B cell (primary cell): ENCODE data around the gene GCNT3. TPM values are rescaled to one million over a fixed set of nuclear protein-coding genes. Genes with fewer than 3 reads are reported as not detected.

ENCODE experiments used
- ATAC-seq: fragments of 200-7000 bp; cut with Tn5 transposase; one replicate; pipeline ENCODE4 v1.10.0; 2021; ENCODE audit warnings: low read depth, mild to moderate bottlenecking, moderate number of reproducible peaks, moderate library complexity
- CTCF ChIA-PET: fragments of 350-600 bp; sonication (Branson Sonifier 250); formaldehyde crosslinking; loops from one replicate; lab custom pipeline; 2021; ENCODE audit warnings: antibody characterized with exemption, inconsistent platforms; lab: Charles Lee
- POLR2A ChIA-PET: fragments of 350-600 bp; sonication (Branson Sonifier 250); formaldehyde crosslinking; loops from one replicate; lab custom pipeline; 2021; ENCODE audit warnings: antibody characterized with exemption; lab: Charles Lee
- DNase-seq: peaks from one replicate; pipeline ENCODE4 v3.0.0; 2013
- H2AFZ ChIP-seq: 2 replicates; pipeline ENCODE4 v1.6.1; 2012; ENCODE audit warnings: mild to moderate bottlenecking, low read depth, low read length; ENCODE audit not compliant: insufficient read depth, poor library complexity, severe bottlenecking
- H3K27ac ChIP-seq, 2 donors: 1 replicate in 1 of 2; 2 replicates in 1 of 2; pipeline ENCODE4 v1.5.1; 2012 to 2013; ENCODE audit warnings: low read length in 2 of 2, mild to moderate bottlenecking in 2 of 2, moderate library complexity in 1 of 2
- H3K27me3 ChIP-seq, 4 experiments: fragments of 200-600 bp in 1 of 4; sonication (generic) in 1 of 4; replicated peaks in 1 of 4; 1 replicate in 2 of 4; 2 replicates in 2 of 4; pipeline versions ENCODE4 v1.6.1 to v1.7.0; 2013 to 2016; ENCODE audit warnings: low read length in 3 of 4, mild to moderate bottlenecking in 2 of 4, mixed read lengths in 1 of 4, moderate library complexity in 1 of 4; ENCODE audit not compliant: insufficient read depth in 4 of 4, control insufficient read depth in 3 of 4; ENCODE audit errors: control extremely low read depth in 1 of 4
- H3K36me3 ChIP-seq, 2 experiments: replicated peaks in 1 of 2; 1 replicate in 1 of 2; 2 replicates in 1 of 2; pipeline versions ENCODE4 v1.6.1 to v1.7.1; 2013; ENCODE audit warnings: low read length in 1 of 2; ENCODE audit not compliant: insufficient read depth in 2 of 2, control insufficient read depth in 1 of 2; ENCODE audit errors: control extremely low read depth in 1 of 2, extremely low read depth in 1 of 2
- H3K4me1 ChIP-seq, 2 donors: fragments of 200-600 bp in 1 of 2; sonication (generic) in 1 of 2; 1 replicate in 1 of 2; 2 replicates in 1 of 2; pipeline versions ENCODE4 v1.5.1 to v1.6.1; 2013 to 2017; ENCODE audit warnings: low read length in 2 of 2; ENCODE audit not compliant: control insufficient read depth in 2 of 2, insufficient read depth in 2 of 2
- H3K4me2 ChIP-seq: replicated peaks from 2 replicates; pipeline ENCODE3; 2012; ENCODE audit warnings: mild to moderate bottlenecking, low read depth, low read length; ENCODE audit not compliant: poor library complexity, severe bottlenecking
- H3K4me3 ChIP-seq, 5 experiments: fragments of 200-600 bp in 1 of 5; sonication (generic) in 1 of 5; 1 replicate in 3 of 5; 2 replicates in 2 of 5; pipeline versions ENCODE4 v1.5.1 to v1.7.0; 2011 to 2016; ENCODE audit warnings: low read length in 4 of 5, mild to moderate bottlenecking in 4 of 5, low read depth in 2 of 5, control low read depth in 1 of 5, moderate library complexity in 1 of 5; ENCODE audit not compliant: insufficient read depth in 1 of 5; ENCODE audit errors: control extremely low read depth in 1 of 5, extremely low read depth in 1 of 5
- H3K79me2 ChIP-seq: fragments of 200-600 bp; sonication (generic); one replicate; pipeline ENCODE4 v1.6.0; 2016; ENCODE audit warnings: low read length; ENCODE audit not compliant: control insufficient read depth, insufficient read depth
- H3K9ac ChIP-seq: fragments of 200-600 bp; sonication (generic); 2 replicates; pipeline ENCODE4 v1.6.1; 2017; ENCODE audit warnings: mild to moderate bottlenecking, low read length, moderate library complexity
- H3K9me3 ChIP-seq, 3 donors: one replicate each; pipeline versions ENCODE4 v1.6.1 to v1.7.1; 2013; ENCODE audit warnings: low read length in 2 of 3; ENCODE audit not compliant: control insufficient read depth in 2 of 3, insufficient read depth in 1 of 3; ENCODE audit errors: control extremely low read depth in 1 of 3
- H4K20me1 ChIP-seq: 2 replicates; pipeline ENCODE4 v1.6.0; 2012; ENCODE audit warnings: mild to moderate bottlenecking, low read length; ENCODE audit not compliant: insufficient read depth, control insufficient read depth, poor library complexity, severe bottlenecking
- H3K27ac Mint-ChIP-seq: one replicate; pipeline ENCODE4 v1.8.0; 2021; ENCODE audit warnings: mixed read lengths
- H3K27me3 Mint-ChIP-seq: one replicate; pipeline ENCODE4 v1.8.0; 2021; ENCODE audit warnings: mixed read lengths
- H3K4me1 Mint-ChIP-seq: one replicate; pipeline ENCODE4 v1.8.0; 2021; ENCODE audit warnings: mixed read lengths
- H3K4me3 Mint-ChIP-seq: one replicate; pipeline ENCODE4 v1.8.0; 2021; ENCODE audit warnings: mixed read lengths
- H3K9me3 Mint-ChIP-seq: one replicate; pipeline ENCODE4 v1.8.0; 2022; ENCODE audit warnings: mixed read lengths; ENCODE audit not compliant: insufficient read depth
- EZH2 ChIP-seq: IDR thresholded peaks from 2 replicates; pipeline ENCODE4 v1.6.1; 2012; ENCODE audit warnings: borderline replicate concordance, low read depth, mild to moderate bottlenecking, moderate library complexity, low read length; ENCODE audit not compliant: insufficient read depth, poor library complexity, severe bottlenecking
- WGBS: methylation state at CpG from one replicate; pipeline ENCODE4 v1.1.5; 2013; ENCODE audit warnings: missing lambda C conversion rate; ENCODE audit not compliant: insufficient coverage; 5-methylcytosine and 5-hydroxymethylcytosine counted together
- intact Hi-C: fragments of 100-400 bp; cut with micrococcal nuclease; formaldehyde crosslinking; loops from one replicate; pipeline ENCODE4 v1.10.0; 2022
- polyA plus RNA-seq: library from polyadenylated mRNA; depleted of rRNA; stranded (reverse); fragments of >200 nt; gene quantifications from 2 replicates; pipeline ENCODE4 v1.2.3, GENCODE V29; 2012
- total RNA-seq, 2 donors: library from RNA; stranded (reverse); fragments of 120-200 nt in 1 of 2; gene quantifications; 1 replicate in 1 of 2; 2 replicates in 1 of 2; pipeline versions ENCODE4 v1.2.3 to v1.2.4, GENCODE V29; 2013 to 2022
- TF ChIP-seq, protein P1 (sequence below): fragments of 200-600 bp; IDR thresholded peaks from one replicate; pipeline ENCODE4 v1.8.0; 2022; ENCODE audit warnings: antibody characterized with exemption, mild to moderate bottlenecking

Gene GCNT3
- total and polyA plus RNA-seq, 2 donors (not counting 1 experiment from before 2014, with no cell fraction given) = not detected

DNA sequence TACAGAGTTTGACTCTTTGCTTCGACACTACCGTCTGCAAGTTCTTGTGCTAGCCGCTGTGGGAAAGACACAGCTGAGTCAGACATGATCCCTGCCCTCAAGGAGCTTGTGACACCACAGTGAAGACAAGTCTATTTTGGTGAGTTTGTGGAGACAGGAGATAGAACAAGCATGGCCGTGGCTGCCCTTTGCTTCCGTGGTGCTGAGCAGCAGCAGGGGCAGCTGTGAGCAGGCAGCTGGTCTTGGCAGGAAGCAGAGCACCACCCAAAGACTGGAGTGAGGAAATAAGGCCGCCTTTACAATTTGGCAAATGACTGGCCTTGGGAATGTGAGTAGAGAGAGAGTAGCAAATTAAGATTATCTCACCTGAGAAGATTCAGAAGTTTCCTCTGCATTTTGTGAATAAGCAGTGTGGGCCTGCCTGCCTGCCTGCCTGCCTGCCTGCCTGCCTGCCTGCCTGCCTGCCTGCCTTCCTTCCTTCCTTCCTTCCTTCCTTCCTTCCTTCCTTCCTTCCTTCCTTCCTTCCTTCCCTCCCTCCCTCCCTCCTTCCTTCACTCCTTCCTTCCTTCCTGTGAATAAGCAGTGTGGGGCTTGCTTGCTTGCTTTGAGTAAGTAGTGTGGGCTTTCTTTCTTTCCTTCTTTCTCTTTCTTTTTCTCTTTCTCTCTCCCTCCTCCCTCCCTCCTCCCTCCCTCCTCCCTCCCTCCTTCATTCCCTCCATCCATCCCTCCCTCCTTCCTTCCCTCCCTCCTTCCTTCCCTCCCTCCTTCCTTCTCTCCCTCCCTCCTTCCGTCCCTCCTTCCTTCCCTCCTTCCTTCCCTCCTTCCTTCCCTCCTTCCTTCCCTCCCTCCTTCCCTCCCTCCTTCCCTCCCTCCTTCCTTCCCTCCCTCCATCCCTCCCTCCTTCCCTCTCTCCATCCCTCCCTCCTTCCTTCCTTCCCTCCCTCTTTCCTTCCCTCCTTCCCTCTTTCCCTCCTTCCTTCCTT lies 1.6 kb upstream of the GCNT3 start:
- Histone ChIP-seq H3K27me3 (peaks cover 0 to 5% (median 2%) of the 10 kb centered on the region in 4 experiments), H3K27ac (no peak overlapping the region), H3K4me2 (no peak overlapping the region), H3K36me3 (no peaks in the 10 kb centered on the region), H3K79me2 (no peaks in the 10 kb centered on the region), H3K4me3 (no peak overlapping the region), H3K4me1 (peaks cover 7% of the 10 kb centered on the region in 2 donors), H3K9ac (no peak overlapping the region), H2AFZ (no peak overlapping the region), H3K9me3 (peaks cover 0 to 6% (median 0%) of the 10 kb centered on the region in 3 donors), H4K20me1 (no peaks in the 10 kb centered on the region)
- no peak overlapping the region for H3K27ac Mint-ChIP-seq
- TF ChIP-seq EZH2 = no peak
- TF ChIP-seq, protein P1, sequence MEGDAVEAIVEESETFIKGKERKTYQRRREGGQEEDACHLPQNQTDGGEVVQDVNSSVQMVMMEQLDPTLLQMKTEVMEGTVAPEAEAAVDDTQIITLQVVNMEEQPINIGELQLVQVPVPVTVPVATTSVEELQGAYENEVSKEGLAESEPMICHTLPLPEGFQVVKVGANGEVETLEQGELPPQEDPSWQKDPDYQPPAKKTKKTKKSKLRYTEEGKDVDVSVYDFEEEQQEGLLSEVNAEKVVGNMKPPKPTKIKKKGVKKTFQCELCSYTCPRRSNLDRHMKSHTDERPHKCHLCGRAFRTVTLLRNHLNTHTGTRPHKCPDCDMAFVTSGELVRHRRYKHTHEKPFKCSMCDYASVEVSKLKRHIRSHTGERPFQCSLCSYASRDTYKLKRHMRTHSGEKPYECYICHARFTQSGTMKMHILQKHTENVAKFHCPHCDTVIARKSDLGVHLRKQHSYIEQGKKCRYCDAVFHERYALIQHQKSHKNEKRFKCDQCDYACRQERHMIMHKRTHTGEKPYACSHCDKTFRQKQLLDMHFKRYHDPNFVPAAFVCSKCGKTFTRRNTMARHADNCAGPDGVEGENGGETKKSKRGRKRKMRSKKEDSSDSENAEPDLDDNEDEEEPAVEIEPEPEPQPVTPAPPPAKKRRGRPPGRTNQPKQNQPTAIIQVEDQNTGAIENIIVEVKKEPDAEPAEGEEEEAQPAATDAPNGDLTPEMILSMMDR = no peak
- no peak for ATAC-seq
- no peaks in the 10 kb centered on the region for H3K9me3 Mint-ChIP-seq
- H3K4me3 Mint-ChIP-seq = no peak overlapping the region
- ChIA-PET POLR2A (no interaction called here), CTCF (no interaction called here)
- H3K27me3 Mint-ChIP-seq = peaks cover 18% of the 10 kb centered on the region
- peaks cover 14% of the 10 kb centered on the region for H3K4me1 Mint-ChIP-seq
- intact Hi-C loops = no loop called here
- 93% methylated on average over 6 of the region's 7 CpGs for WGBS
- no peak for DNase-seq

DNA sequence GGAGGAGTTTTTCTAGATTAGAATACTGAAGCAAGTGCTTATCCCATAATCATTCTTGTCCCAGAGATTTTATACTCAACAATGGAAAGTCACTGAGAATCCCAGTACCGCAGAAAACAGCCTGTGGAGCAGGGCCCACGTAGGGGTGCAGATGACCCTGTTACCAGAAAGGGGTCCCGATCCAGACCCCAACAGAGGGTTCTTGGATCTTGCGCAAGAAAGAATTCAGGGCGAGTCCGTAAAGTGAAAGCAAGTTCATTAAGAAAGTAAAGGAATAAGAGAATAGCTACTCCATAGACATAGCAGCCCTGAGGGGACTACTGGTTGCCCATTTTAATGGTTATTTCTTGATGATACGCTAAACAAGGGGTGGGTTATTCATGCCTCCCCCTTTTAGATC lies 2.6 kb downstream of the GCNT3 start:
- no peak overlapping the region for H3K9ac ChIP-seq

More for the DNA sequence above, 2.6 kb downstream of the GCNT3 start:
- Mint-ChIP-seq H3K27ac (no peak overlapping the region), H3K4me3 (no peak overlapping the region), H3K27me3 (peaks cover 21% of the 10 kb centered on the region), H3K9me3 (no peaks in the 10 kb centered on the region), H3K4me1 (peaks cover 20% of the 10 kb centered on the region)
- Histone ChIP-seq H3K4me3 (no peak overlapping the region), H3K4me1 (peaks cover 11 to 14% of the 10 kb centered on the region in 2 donors), H3K4me2 (no peak overlapping the region), H3K79me2 (no peaks in the 10 kb centered on the region), H3K36me3 (no peaks in the 10 kb centered on the region), H3K27me3 (peaks cover 0 to 16% (median 3%) of the 10 kb centered on the region in 4 experiments), H2AFZ (no peak overlapping the region), H3K9me3 (peaks cover 0 to 6% (median 0%) of the 10 kb centered on the region in 3 donors), H3K27ac (no peak overlapping the region), H4K20me1 (no peaks in the 10 kb centered on the region)
- no peak for ATAC-seq
- intact Hi-C loops = loop anchor here (2.0 kb wide), 1 partner anchor 75 kb away; the partner anchor contains the start of gene BNIP2
- TF ChIP-seq, protein P1 = no peak
- TF ChIP-seq EZH2 = no peak
- ChIA-PET POLR2A (no interaction called here), CTCF (no interaction called here)
- DNase-seq = no peak
- WGBS = no CpG with 5 or more reads among the region's 7 CpGs
